Neuronal stem cell (in vitro differentiated cells): ENCODE data around the gene FHDC1.

ENCODE experiments used
- DNase-seq: peaks from one replicate; pipeline ENCODE4 v3.0.0-alpha.2; 2013; ENCODE audit warnings: low spot score
- H2AFZ ChIP-seq: one replicate; pipeline ENCODE4 v1.6.1; 2013; ENCODE audit warnings: mild to moderate bottlenecking, low read length, inconsistent platforms
- H2AK5ac ChIP-seq: 2 replicates; pipeline ENCODE4 v1.6.1; 2013; ENCODE audit warnings: low read depth, mild to moderate bottlenecking, inconsistent platforms, low read length, moderate library complexity, mixed read lengths
- H2BK120ac ChIP-seq: 2 replicates; pipeline ENCODE4 v1.6.1; 2013; ENCODE audit warnings: low read depth, mild to moderate bottlenecking, inconsistent platforms, low read length, moderate library complexity, mixed read lengths
- H2BK12ac ChIP-seq: one replicate; pipeline ENCODE4 v1.6.1; 2013; ENCODE audit warnings: low read length, inconsistent platforms
- H2BK15ac ChIP-seq: 2 replicates; pipeline ENCODE4 v1.6.1; 2013; ENCODE audit warnings: mild to moderate bottlenecking, low read length, inconsistent platforms, mixed read lengths
- H2BK5ac ChIP-seq: one replicate; pipeline ENCODE4 v1.6.1; 2013; ENCODE audit warnings: inconsistent platforms, mild to moderate bottlenecking, low read length, moderate library complexity
- H3K14ac ChIP-seq: one replicate; pipeline ENCODE4 v1.6.1; 2013; ENCODE audit warnings: low read length, inconsistent platforms
- H3K18ac ChIP-seq: 2 replicates; pipeline ENCODE4 v1.6.1; 2013; ENCODE audit warnings: low read length, inconsistent platforms
- H3K23ac ChIP-seq: 2 replicates; pipeline ENCODE4 v1.6.1; 2013; ENCODE audit warnings: low read depth, mild to moderate bottlenecking, mixed read lengths, low read length, inconsistent platforms; ENCODE audit not compliant: poor library complexity
- H3K27ac ChIP-seq: replicated peaks from 3 replicates; pipeline ENCODE4 v1.5.1; 2013; ENCODE audit warnings: low read length, inconsistent platforms
- H3K27me3 ChIP-seq, 3 experiments: 2 replicates each; pipeline ENCODE4 v1.6.1; 2013; ENCODE audit warnings: low read length in 3 of 3, mild to moderate bottlenecking in 2 of 3, inconsistent platforms in 1 of 3, low read depth in 1 of 3, mixed read lengths in 1 of 3, moderate library complexity in 1 of 3; ENCODE audit not compliant: control insufficient read depth in 3 of 3, insufficient read depth in 3 of 3
- H3K36me3 ChIP-seq, 2 donors: replicated peaks in 1 of 2; 2 replicates each; pipeline ENCODE4 v1.6.1; 2013; ENCODE audit warnings: low read length in 2 of 2; ENCODE audit not compliant: control insufficient read depth in 2 of 2, insufficient read depth in 2 of 2
- H3K4ac ChIP-seq: 2 replicates; pipeline ENCODE4 v1.6.1; 2013; ENCODE audit warnings: inconsistent platforms, mild to moderate bottlenecking, low read length, moderate library complexity
- H3K4me1 ChIP-seq, 2 donors: 1 replicate in 1 of 2; 2 replicates in 1 of 2; pipeline ENCODE4 v1.6.1; 2013; ENCODE audit warnings: low read length in 2 of 2, low read depth in 1 of 2; ENCODE audit not compliant: control insufficient read depth in 2 of 2, insufficient read depth in 1 of 2
- H3K4me2 ChIP-seq: one replicate; pipeline ENCODE4 v1.6.1; 2013; ENCODE audit warnings: mild to moderate bottlenecking, low read length, inconsistent platforms; ENCODE audit not compliant: insufficient read depth, poor library complexity, severe bottlenecking
- H3K4me3 ChIP-seq, 2 donors: 2 replicates each; pipeline ENCODE4 v1.5.1; 2013; ENCODE audit warnings: low read length in 2 of 2, mild to moderate bottlenecking in 2 of 2, inconsistent platforms in 1 of 2, moderate library complexity in 1 of 2
- H3K79me1 ChIP-seq: one replicate; pipeline ENCODE4 v1.6.1; 2013; ENCODE audit warnings: low read depth, mild to moderate bottlenecking, inconsistent platforms, low read length, moderate library complexity
- H3K9ac ChIP-seq: one replicate; pipeline ENCODE4 v1.6.1; 2013; ENCODE audit warnings: mild to moderate bottlenecking, low read depth, low read length, inconsistent platforms; ENCODE audit not compliant: poor library complexity
- H3K9me3 ChIP-seq, 2 donors: replicated peaks in 1 of 2; 2 replicates each; pipeline versions ENCODE3 to v1.6.1; 2013; ENCODE audit warnings: low read length in 2 of 2, mild to moderate bottlenecking in 2 of 2, inconsistent platforms in 1 of 2, low read depth in 1 of 2, mixed read lengths in 1 of 2, moderate library complexity in 1 of 2; ENCODE audit not compliant: control insufficient read depth in 2 of 2, insufficient read depth in 1 of 2
- H4K8ac ChIP-seq: one replicate; pipeline ENCODE4 v1.6.1; 2013; ENCODE audit warnings: low read depth, mild to moderate bottlenecking, inconsistent platforms, low read length, moderate library complexity
- H4K91ac ChIP-seq: one replicate; pipeline ENCODE4 v1.6.1; 2013; ENCODE audit warnings: low read length, low read depth, mild to moderate bottlenecking, inconsistent platforms; ENCODE audit not compliant: poor library complexity
- WGBS, 2 donors: extraction: QIAGEN DNeasy Blood & Tissue Kit; methylation state at CpG; one replicate each; pipeline ENCODE4 v1.1.7; 2013; ENCODE audit warnings: missing lambda C conversion rate in 2 of 2, mixed read lengths in 1 of 2; ENCODE audit not compliant: insufficient read length in 2 of 2, insufficient replicate concordance in 1 of 2; ENCODE audit errors: extremely low coverage in 2 of 2; 5-methylcytosine and 5-hydroxymethylcytosine counted together

FHDC1 gene

DNA sequence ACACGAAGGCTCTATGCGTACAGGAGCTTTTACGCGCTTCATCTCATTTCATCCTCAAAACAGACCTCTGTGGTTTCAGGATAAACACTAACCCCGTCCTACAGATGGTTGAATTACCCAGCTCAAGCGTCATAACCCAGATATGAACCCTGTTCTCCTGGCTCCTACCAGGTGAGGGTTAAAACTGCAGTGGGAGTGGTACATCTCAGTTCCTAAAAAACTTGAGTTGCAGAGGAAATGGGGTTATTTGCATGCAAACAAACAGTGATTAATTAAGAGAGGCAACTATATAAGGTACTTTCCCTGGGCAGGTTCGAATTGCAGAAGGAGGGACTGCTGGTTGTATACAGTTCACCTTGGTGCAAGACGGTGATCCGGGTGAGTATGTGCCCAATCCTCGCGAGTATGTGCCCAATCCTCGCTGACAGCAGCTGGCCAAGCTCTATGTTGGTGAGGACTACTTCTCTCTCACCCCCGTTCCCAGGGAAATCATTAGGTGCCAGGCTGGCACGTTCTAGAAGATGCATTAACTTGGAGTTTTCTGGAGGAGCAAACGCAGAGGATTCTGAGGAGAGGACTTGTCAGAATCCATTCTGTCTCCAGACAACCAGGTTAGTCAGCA lies 72.6 kb downstream of the FHDC1 start:
- H3K79me1 ChIP-seq: no peaks in the 10 kb centered on the region
- WGBS, 2 donors: no CpG with 5 or more reads among the region's 15 CpGs
- H2BK120ac ChIP-seq: no peak overlapping the region
- no peak overlapping the region for H3K4me3 ChIP-seq
- no peak overlapping the region for H2AFZ ChIP-seq
- no peak overlapping the region for H4K91ac ChIP-seq
- peaks cover 6 to 14% of the 10 kb centered on the region in 2 donors for H3K4me1 ChIP-seq
- no peak overlapping the region for H3K4me2 ChIP-seq
- H2BK12ac ChIP-seq: no peak overlapping the region
- H2BK5ac ChIP-seq: no peak overlapping the region
- H3K9me3 ChIP-seq: peaks cover 2 to 5% of the 10 kb centered on the region in 2 donors
- no peaks in the 10 kb centered on the region for H3K36me3 ChIP-seq
- no peak overlapping the region for H3K14ac ChIP-seq
- H4K8ac ChIP-seq: no peak overlapping the region
- H2AK5ac ChIP-seq: no peak overlapping the region
- no peak for DNase-seq
- H3K23ac ChIP-seq: no peak overlapping the region
- no peak overlapping the region for H3K18ac ChIP-seq
- H3K27ac ChIP-seq: no peak overlapping the region
- H3K27me3 ChIP-seq: peaks cover 0 to 43% (median 0%) of the 10 kb centered on the region in 3 experiments
- H3K4ac ChIP-seq: no peak overlapping the region
- H3K9ac ChIP-seq: no peak overlapping the region
- H2BK15ac ChIP-seq: no peak overlapping the region

DNA sequence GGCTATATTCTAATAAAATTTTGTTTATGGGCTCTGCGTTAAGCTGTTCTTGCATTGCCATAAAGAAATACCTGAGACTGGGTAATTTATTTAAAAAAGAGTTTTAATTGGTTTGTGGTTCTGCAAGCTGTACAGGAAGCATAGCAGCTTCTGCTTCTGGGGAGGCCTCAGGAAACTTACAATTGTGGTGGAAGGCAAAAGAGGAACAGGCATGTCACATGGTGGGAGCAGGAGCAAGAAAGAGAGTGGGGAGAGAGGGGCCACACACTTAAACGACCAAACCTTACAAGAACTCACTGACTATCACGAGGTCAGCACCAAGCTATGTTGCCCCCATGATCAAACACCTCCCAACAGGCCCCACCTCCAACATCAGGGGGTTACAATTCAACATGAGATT lies 74.0 kb downstream of the FHDC1 start:
- H3K14ac ChIP-seq: no peak overlapping the region
- WGBS, 2 donors: no CpG with 5 or more reads among the region's 3 CpGs

DNA sequence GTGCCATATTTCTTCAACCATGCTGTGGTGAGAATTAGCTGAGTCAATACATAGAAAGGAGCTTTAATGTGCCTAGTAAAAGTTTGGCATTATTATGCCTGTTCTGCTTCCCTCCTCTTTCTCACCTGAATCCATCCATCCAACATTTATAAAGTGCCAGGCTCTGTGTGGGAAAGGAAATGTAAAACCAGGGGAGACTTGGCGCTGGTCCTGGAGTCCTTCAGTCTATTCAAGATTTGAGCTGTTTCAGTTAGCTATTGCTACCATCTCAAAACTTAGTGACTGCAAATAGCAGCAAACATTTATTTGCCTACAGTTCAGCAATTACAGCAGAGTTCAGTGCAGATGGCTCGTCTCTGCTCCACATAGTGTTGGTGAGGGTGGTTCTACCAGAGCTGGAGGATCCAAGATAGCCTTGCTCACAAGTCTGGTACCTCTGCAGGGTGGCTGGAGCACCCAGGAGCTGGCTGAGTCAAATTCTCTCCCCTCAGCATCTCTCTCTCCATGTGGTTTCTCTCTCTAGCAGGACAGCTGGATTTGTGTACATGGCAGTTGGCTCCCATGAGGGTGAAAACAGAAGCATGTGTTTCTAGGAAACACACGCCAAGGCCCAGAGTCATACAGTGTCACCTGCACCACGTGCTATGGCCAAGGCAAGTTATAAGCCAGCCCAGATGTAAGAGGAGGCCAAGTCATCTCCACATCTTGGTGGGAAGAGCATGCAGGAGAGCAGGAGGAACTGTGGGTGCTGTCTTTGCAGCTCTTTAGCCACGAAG lies 77.3 kb downstream of the FHDC1 start:
- H2AFZ ChIP-seq: no peak overlapping the region
- no peak overlapping the region for H3K27ac ChIP-seq
- no peak overlapping the region for H2BK5ac ChIP-seq
- H2AK5ac ChIP-seq: no peak overlapping the region
- H3K27me3 ChIP-seq: peaks cover 0 to 19% (median 0%) of the 10 kb centered on the region in 3 experiments
- no peak overlapping the region for H3K18ac ChIP-seq
- no peaks in the 10 kb centered on the region for H3K4me1 ChIP-seq
- H2BK12ac ChIP-seq: no peak overlapping the region
- H3K14ac ChIP-seq: no peak overlapping the region
- H3K79me1 ChIP-seq: no peaks in the 10 kb centered on the region
- no peak overlapping the region for H4K8ac ChIP-seq
- H3K23ac ChIP-seq: no peak overlapping the region
- no peaks in the 10 kb centered on the region for H3K36me3 ChIP-seq
- no peak overlapping the region for H3K4ac ChIP-seq
- no peak overlapping the region for H3K4me3 ChIP-seq
- peaks cover 2 to 5% of the 10 kb centered on the region in 2 donors for H3K9me3 ChIP-seq
- no peak overlapping the region for H3K4me2 ChIP-seq
- WGBS, 2 donors: no CpG with 5 or more reads among the region's 5 CpGs
- H2BK120ac ChIP-seq: no peak overlapping the region
- H2BK15ac ChIP-seq: no peak overlapping the region
- no peak overlapping the region for H3K9ac ChIP-seq
- no peak overlapping the region for H4K91ac ChIP-seq
- no peak for DNase-seq

More for the DNA sequence above, 74.0 kb downstream of the FHDC1 start:
- DNase-seq: no peak
- Histone ChIP-seq H4K91ac (no peak overlapping the region), H2AK5ac (no peak overlapping the region), H3K4me3 (no peak overlapping the region), H2BK5ac (no peak overlapping the region), H3K18ac (no peak overlapping the region), H3K79me1 (no peaks in the 10 kb centered on the region), H3K27ac (no peak overlapping the region), H3K4me2 (no peak overlapping the region), H2AFZ (no peak overlapping the region), H2BK120ac (no peak overlapping the region), H3K9me3 (peaks cover 2 to 5% of the 10 kb centered on the region in 2 donors), H3K9ac (no peak overlapping the region), H3K36me3 (no peaks in the 10 kb centered on the region), H3K23ac (no peak overlapping the region), H2BK15ac (no peak overlapping the region), H3K27me3 (peaks cover 0 to 35% (median 0%) of the 10 kb centered on the region in 3 experiments), H3K4me1 (peaks cover 0 to 8% of the 10 kb centered on the region in 2 donors), H2BK12ac (no peak overlapping the region), H4K8ac (no peak overlapping the region), H3K4ac (no peak overlapping the region)

DNA sequence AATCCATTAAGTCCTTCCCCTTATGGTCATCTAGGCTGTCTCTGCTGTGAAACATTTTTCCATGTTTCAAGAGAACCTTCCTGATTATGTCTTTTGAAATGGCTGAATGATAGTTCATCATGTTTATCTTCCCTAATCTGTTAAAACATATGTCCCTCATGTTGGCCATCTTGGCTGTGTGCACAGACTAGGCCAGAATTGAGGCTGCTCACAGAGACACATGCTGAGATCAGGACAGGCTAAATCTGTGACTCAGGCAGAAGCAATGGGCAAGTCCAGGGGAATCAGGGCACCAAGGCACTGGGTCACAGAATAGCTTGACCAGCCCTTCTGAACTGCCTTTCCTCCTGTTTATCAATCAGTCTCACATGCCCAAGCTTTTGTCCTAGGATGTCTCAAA lies 78.3 kb downstream of the FHDC1 start:
- Histone ChIP-seq H2BK15ac (no peak overlapping the region), H3K4me3 (no peak overlapping the region), H3K27me3 (peaks cover 0 to 23% (median 0%) of the 10 kb centered on the region in 3 experiments), H3K36me3 (no peaks in the 10 kb centered on the region), H3K4me1 (no peaks in the 10 kb centered on the region), H4K8ac (no peak overlapping the region), H3K4me2 (no peak overlapping the region), H2BK120ac (no peak overlapping the region), H3K9me3 (peaks cover 2 to 5% of the 10 kb centered on the region in 2 donors), H2BK12ac (no peak overlapping the region), H3K14ac (no peak overlapping the region), H4K91ac (no peak overlapping the region), H3K27ac (no peak overlapping the region), H2BK5ac (no peak overlapping the region), H3K9ac (no peak overlapping the region), H3K79me1 (no peaks in the 10 kb centered on the region), H2AFZ (no peak overlapping the region), H3K4ac (no peak overlapping the region), H3K23ac (no peak overlapping the region), H2AK5ac (no peak overlapping the region), H3K18ac (no peak overlapping the region)
- no peak for DNase-seq
